Keratinocyte (primary cell): ENCODE measurements around the gene KIF16B. TPM values are rescaled to one million over a fixed set of nuclear protein-coding genes. Genes with fewer than 3 reads are reported as not detected.

Experiments
- DNase-seq: peaks from one replicate; pipeline ENCODE4 v3.0.0-alpha.2; 2011; ENCODE audit warnings: low read depth, missing footprints, low spot score
- FAIRE-seq: peaks from 2 replicates; lab custom pipeline; 2011; peaks lifted over from hg19 to GRCh38; lab: Jason Lieb, UNC
- H2AFZ ChIP-seq: 2 replicates; pipeline ENCODE4 v1.6.0; 2012; ENCODE audit warnings: low read length, control low read depth, inconsistent platforms; ENCODE audit not compliant: control insufficient read depth
- H3K27ac ChIP-seq: 2 replicates; pipeline ENCODE4 v1.5.1; 2011; ENCODE audit warnings: low read length; ENCODE audit not compliant: control insufficient read depth, insufficient read depth
- H3K27me3 ChIP-seq: 3 replicates; pipeline ENCODE4 v1.6.0; 2011; ENCODE audit warnings: low read length; ENCODE audit not compliant: control insufficient read depth, insufficient read depth; ENCODE audit errors: extremely low read depth
- H3K36me3 ChIP-seq, 2 experiments: 2 replicates in 1 of 2; 3 replicates in 1 of 2; pipeline ENCODE4 v1.5.1; 2011; ENCODE audit warnings: low read length in 2 of 2, mild to moderate bottlenecking in 1 of 2; ENCODE audit not compliant: control insufficient read depth in 2 of 2, insufficient read depth in 2 of 2; ENCODE audit errors: extremely low read depth in 1 of 2
- H3K4me1 ChIP-seq: 3 replicates; pipeline ENCODE4 v1.5.1; 2011; ENCODE audit warnings: low read length; ENCODE audit not compliant: control insufficient read depth, insufficient read depth; ENCODE audit errors: extremely low read depth
- H3K4me2 ChIP-seq: 3 replicates; pipeline ENCODE4 v1.6.0; 2011; ENCODE audit warnings: low read depth, low read length; ENCODE audit not compliant: control insufficient read depth, insufficient read depth; ENCODE audit errors: extremely low read depth
- H3K4me3 ChIP-seq, 3 experiments: fragments of 200-600 bp in 1 of 3; sonication (generic) in 1 of 3; 2 replicates in 2 of 3; 3 replicates in 1 of 3; pipeline ENCODE4 v1.5.1; 2011 to 2016; ENCODE audit warnings: low read length in 3 of 3, mild to moderate bottlenecking in 3 of 3, control low read depth in 2 of 3, inconsistent platforms in 1 of 3, low read depth in 1 of 3, mixed read lengths in 1 of 3, mixed run types in 1 of 3, moderate library complexity in 1 of 3; ENCODE audit not compliant: control insufficient read depth in 2 of 3, insufficient read depth in 2 of 3; ENCODE audit errors: extremely low read depth in 1 of 3
- H3K79me2 ChIP-seq: 2 replicates; pipeline ENCODE4 v1.6.0; 2012; ENCODE audit warnings: low read length; ENCODE audit not compliant: control insufficient read depth, insufficient read depth
- H3K9ac ChIP-seq: 3 replicates; pipeline ENCODE4 v1.6.0; 2011; ENCODE audit warnings: low read length; ENCODE audit not compliant: control insufficient read depth, insufficient read depth; ENCODE audit errors: extremely low read depth
- H3K9me1 ChIP-seq: 3 replicates; pipeline ENCODE4 v1.6.0; 2011; ENCODE audit warnings: low read length; ENCODE audit not compliant: control insufficient read depth, insufficient read depth; ENCODE audit errors: extremely low read depth
- H3K9me3 ChIP-seq: 2 replicates; pipeline ENCODE4 v1.5.1; 2012; ENCODE audit warnings: low read depth, low read length; ENCODE audit not compliant: control insufficient read depth
- H4K20me1 ChIP-seq: 3 replicates; pipeline ENCODE4 v1.6.0; 2011; ENCODE audit warnings: low read length; ENCODE audit not compliant: control insufficient read depth, insufficient read depth; ENCODE audit errors: extremely low read depth
- EZH2 ChIP-seq: IDR thresholded peaks from one replicate; pipeline ENCODE4 v1.6.1; 2012; ENCODE audit warnings: inconsistent platforms, mild to moderate bottlenecking, low read length, moderate library complexity
- dilution Hi-C: fragments of 300-500 bp; cut with MboI; formaldehyde crosslinking; loops from one replicate; pipeline ENCODE4 v1.7.0; 2020; ENCODE audit warnings: low sequenced_read_pairs; ENCODE audit not compliant: extremely low pct_ligation_motif_present
- polyA plus RNA-seq, 5 experiments: library from polyadenylated mRNA; depleted of rRNA in 3 of 5; stranded (reverse) in 3 of 5; stranded (forward) in 1 of 5; unstranded in 1 of 5; fragments of >200 nt; gene quantifications; 1 replicate in 1 of 5; 2 replicates in 3 of 5; 3 replicates in 1 of 5; pipeline versions ENCODE4 v1.2.1 to v1.2.3, GENCODE V29; 2011 to 2012; ENCODE audit warnings: missing spikeins in 2 of 5, low read depth in 1 of 5, low replicate concordance in 1 of 5
- TF ChIP-seq, protein P1 (sequence below), 3 experiments: IDR thresholded peaks in 1 of 3; conservative IDR thresholded peaks in 1 of 3; optimal IDR thresholded peaks in 1 of 3; 2 replicates in 2 of 3; 3 replicates in 1 of 3; pipeline versions ENCODE3 to v1.5.1; 2011; ENCODE audit warnings: low read length in 3 of 3, mild to moderate bottlenecking in 3 of 3, moderate library complexity in 2 of 3, control low read depth in 1 of 3, inconsistent platforms in 1 of 3; ENCODE audit not compliant: insufficient read depth in 2 of 3; ENCODE audit errors: extremely low read depth in 1 of 3

The KIF16B gene
- polyA plus RNA-seq, 1 donor (not counting 4 experiments of a cell fraction or from before 2014, with no cell fraction given): 16.1 TPM

- no peak overlapping the region for H2AFZ ChIP-seq
- H3K4me3 ChIP-seq: no peak overlapping the region
- no peak overlapping the region for H3K9ac ChIP-seq
- no peaks in the 10 kb centered on the region for H3K9me1 ChIP-seq
- H4K20me1 ChIP-seq: no peaks in the 10 kb centered on the region
- H3K79me2 ChIP-seq: no peaks in the 10 kb centered on the region
- no peaks in the 10 kb centered on the region for H3K9me3 ChIP-seq
- H3K27ac ChIP-seq: no peak overlapping the region
- no peaks in the 10 kb centered on the region for H3K27me3 ChIP-seq
- H3K36me3 ChIP-seq: peaks cover 0 to 2% of the 10 kb centered on the region in 2 experiments
- dilution Hi-C loops: no loop called here
- DNase-seq (no peak), FAIRE-seq (no peak)
- H3K4me2 ChIP-seq: no peak overlapping the region
- no peaks in the 10 kb centered on the region for H3K4me1 ChIP-seq
- TF ChIP-seq EZH2: no peak
- TF ChIP-seq, protein P1, sequence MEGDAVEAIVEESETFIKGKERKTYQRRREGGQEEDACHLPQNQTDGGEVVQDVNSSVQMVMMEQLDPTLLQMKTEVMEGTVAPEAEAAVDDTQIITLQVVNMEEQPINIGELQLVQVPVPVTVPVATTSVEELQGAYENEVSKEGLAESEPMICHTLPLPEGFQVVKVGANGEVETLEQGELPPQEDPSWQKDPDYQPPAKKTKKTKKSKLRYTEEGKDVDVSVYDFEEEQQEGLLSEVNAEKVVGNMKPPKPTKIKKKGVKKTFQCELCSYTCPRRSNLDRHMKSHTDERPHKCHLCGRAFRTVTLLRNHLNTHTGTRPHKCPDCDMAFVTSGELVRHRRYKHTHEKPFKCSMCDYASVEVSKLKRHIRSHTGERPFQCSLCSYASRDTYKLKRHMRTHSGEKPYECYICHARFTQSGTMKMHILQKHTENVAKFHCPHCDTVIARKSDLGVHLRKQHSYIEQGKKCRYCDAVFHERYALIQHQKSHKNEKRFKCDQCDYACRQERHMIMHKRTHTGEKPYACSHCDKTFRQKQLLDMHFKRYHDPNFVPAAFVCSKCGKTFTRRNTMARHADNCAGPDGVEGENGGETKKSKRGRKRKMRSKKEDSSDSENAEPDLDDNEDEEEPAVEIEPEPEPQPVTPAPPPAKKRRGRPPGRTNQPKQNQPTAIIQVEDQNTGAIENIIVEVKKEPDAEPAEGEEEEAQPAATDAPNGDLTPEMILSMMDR (optimal IDR thresholded peaks at IDR 0.05 in 1 of 3, IDR thresholded peaks at IDR 0.05 in 1 of 3, conservative IDR thresholded peaks at IDR 0.05 in 1 of 3; ENCODE audit: extremely low read depth in 1 of 3, insufficient read depth in 2 of 3, low read length in 3 of 3): no peak
These were observed 121.3 kb downstream of the KIF16B start for GRCh38 chr20:16451982-16452381.

GRCh38 chr20:16451001-16451400 lies 122.2 kb downstream of the KIF16B start:
- H3K4me3 ChIP-seq: no peak overlapping the region
- H3K36me3 ChIP-seq: peaks cover 0 to 4% of the 10 kb centered on the region in 2 experiments
- no peaks in the 10 kb centered on the region for H3K4me1 ChIP-seq
- no peak overlapping the region for H2AFZ ChIP-seq
- no peak overlapping the region for H3K9ac ChIP-seq
- no peak for DNase-seq
- H3K9me1 ChIP-seq: no peaks in the 10 kb centered on the region
- no peak overlapping the region for H3K27ac ChIP-seq
- H3K9me3 ChIP-seq: no peaks in the 10 kb centered on the region
- H3K79me2 ChIP-seq: no peaks in the 10 kb centered on the region
- dilution Hi-C loops: no loop called here
- no peak for TF ChIP-seq EZH2
- TF ChIP-seq, protein P1 (optimal IDR thresholded peaks at IDR 0.05 in 1 of 3, IDR thresholded peaks at IDR 0.05 in 1 of 3, conservative IDR thresholded peaks at IDR 0.05 in 1 of 3; ENCODE audit: extremely low read depth in 1 of 3, insufficient read depth in 2 of 3, low read length in 3 of 3): no peak
- no peak for FAIRE-seq
- H4K20me1 ChIP-seq: no peaks in the 10 kb centered on the region
- H3K4me2 ChIP-seq: no peak overlapping the region
- no peaks in the 10 kb centered on the region for H3K27me3 ChIP-seq
